Smooth muscle cell (in vitro differentiated cells): ENCODE data around the gene BRWD1. TPM values are rescaled to one million over a fixed set of nuclear protein-coding genes. Genes with fewer than 3 reads are reported as not detected.

Experiments used
- DNase-seq: peaks from one replicate; lab custom pipeline; 2025; ENCODE audit not compliant: unreplicated experiment; lab: John Stamatoyannopoulos, UW
- H2AFZ ChIP-seq: fragments of 200-600 bp; sonication (generic); 2 replicates; pipeline ENCODE4 v1.6.0; 2016; ENCODE audit warnings: antibody characterized with exemption, low read depth, mild to moderate bottlenecking
- H3F3A ChIP-seq: fragments of 200-600 bp; sonication (generic); 2 replicates; pipeline ENCODE4 v1.6.0; 2017; ENCODE audit warnings: antibody characterized with exemption, low read depth
- H3K27ac ChIP-seq: fragments of 200-600 bp; sonication (generic); 2 replicates; pipeline ENCODE4 v1.5.1; 2016; ENCODE audit warnings: low read depth, mild to moderate bottlenecking
- H3K27me3 ChIP-seq: fragments of 200-600 bp; sonication (generic); 2 replicates; pipeline ENCODE4 v1.6.1; 2016; ENCODE audit warnings: low read depth, mild to moderate bottlenecking
- H3K36me3 ChIP-seq: fragments of 200-600 bp; sonication (generic); 2 replicates; pipeline ENCODE4 v1.5.1; 2016; ENCODE audit warnings: low read depth
- H3K4me1 ChIP-seq: fragments of 200-600 bp; sonication (generic); 2 replicates; pipeline ENCODE4 v1.5.1; 2016; ENCODE audit warnings: low read depth
- H3K4me2 ChIP-seq: fragments of 200-600 bp; sonication (generic); 2 replicates; pipeline ENCODE4 v1.6.0; 2016; ENCODE audit warnings: mild to moderate bottlenecking
- H3K4me3 ChIP-seq: fragments of 200-600 bp; sonication (generic); 2 replicates; pipeline ENCODE4 v1.5.1; 2016; ENCODE audit warnings: mild to moderate bottlenecking
- H3K79me2 ChIP-seq: fragments of 200-600 bp; sonication (generic); 2 replicates; pipeline ENCODE4 v1.6.0; 2016; ENCODE audit warnings: low read depth, mild to moderate bottlenecking
- H3K9ac ChIP-seq: fragments of 200-600 bp; sonication (generic); 2 replicates; pipeline ENCODE4 v1.6.0; 2016; ENCODE audit warnings: low read depth
- H3K9me3 ChIP-seq: fragments of 200-600 bp; sonication (generic); replicated peaks from 2 replicates; pipeline ENCODE4 v1.5.1; 2016; ENCODE audit warnings: low read depth
- H4K20me1 ChIP-seq: fragments of 200-600 bp; sonication (generic); 2 replicates; pipeline ENCODE4 v1.6.0; 2016; ENCODE audit warnings: low read depth
- CTCF ChIP-seq: fragments of 200-600 bp; sonication (generic); IDR thresholded peaks from 2 replicates; pipeline ENCODE4 v1.5.1; 2017; ENCODE audit warnings: borderline replicate concordance, mild to moderate bottlenecking, antibody characterized with exemption; ENCODE audit not compliant: insufficient read depth, poor library complexity, severe bottlenecking
- WGBS: methylation state at CpG from one replicate; pipeline ENCODE4 v1.1.7; 2016; ENCODE audit warnings: low lambda C conversion rate; 5-methylcytosine and 5-hydroxymethylcytosine counted together
- polyA plus RNA-seq: library from polyadenylated mRNA; unstranded; fragments of >200 nt; fragmentation: Nextera tagmentation; extraction: Ambion mirVana; gene quantifications from 2 replicates; pipeline ENCODE4 v1.2.1, GENCODE V29; 2016
- total RNA-seq: library from RNA; depleted of rRNA; stranded (reverse); fragments of >200 nt; gene quantifications from 2 replicates; pipeline ENCODE4 v1.2.3, GENCODE V29; 2014

BRWD1 gene
- total and polyA plus RNA-seq, 2 experiments from 2014 or later: 19.0 to 51.0 TPM

- no peak overlapping the region for H2AFZ ChIP-seq
- H3K4me3 ChIP-seq: no peak overlapping the region
- TF ChIP-seq CTCF: no peak
- WGBS: 77% methylated on average over 6 of the region's 6 CpGs
- no peak overlapping the region for H3K9ac ChIP-seq
- H3K4me2 ChIP-seq: no peak overlapping the region
- H3K9me3 ChIP-seq: no peaks in the 10 kb centered on the region
- H3F3A ChIP-seq: peaks cover 11% of the 10 kb centered on the region
- no peaks in the 10 kb centered on the region for H4K20me1 ChIP-seq
- no peak for DNase-seq
- peak overlapping the region; percentile 71 for H3K27ac ChIP-seq
- H3K4me1 ChIP-seq: no peaks in the 10 kb centered on the region
- no peaks in the 10 kb centered on the region for H3K36me3 ChIP-seq
- H3K79me2 ChIP-seq: no peaks in the 10 kb centered on the region
- no peaks in the 10 kb centered on the region for H3K27me3 ChIP-seq
These were observed 8.0 kb upstream of the BRWD1 start for GRCh38 chr21:39321424-39321823.

- Histone ChIP-seq H2AFZ (no peak overlapping the region), H3K4me1 (peaks cover 1% of the 10 kb centered on the region), H4K20me1 (no peaks in the 10 kb centered on the region), H3K36me3 (no peaks in the 10 kb centered on the region), H3K9me3 (no peaks in the 10 kb centered on the region), H3K9ac (no peak overlapping the region), H3K4me2 (peak overlapping the region; percentile 52), H3K79me2 (no peaks in the 10 kb centered on the region), H3F3A (peaks cover 11% of the 10 kb centered on the region), H3K27me3 (no peaks in the 10 kb centered on the region), H3K27ac (peak overlapping the region; percentile 56), H3K4me3 (no peak overlapping the region)
- no peak for TF ChIP-seq CTCF
- DNase-seq: no peak
- WGBS: 64% methylated on average over 3 of the region's 3 CpGs
These were observed 6.4 kb upstream of the BRWD1 start for GRCh38 chr21:39319814-39320332.

- H3K4me2 ChIP-seq: peak overlapping the region; percentile 52
- WGBS: 48% methylated on average over 6 of the region's 6 CpGs
- no peak overlapping the region for H3K9ac ChIP-seq
- H3K27ac ChIP-seq: peak overlapping the region; percentile 56
- H3K27me3 ChIP-seq: no peaks in the 10 kb centered on the region
- H3K4me1 ChIP-seq: peaks cover 5% of the 10 kb centered on the region
- peak overlapping the region; percentile 82 for H2AFZ ChIP-seq
- H3K79me2 ChIP-seq: no peaks in the 10 kb centered on the region
- DNase-seq: no peak
- no peak overlapping the region for H3K4me3 ChIP-seq
- H3K36me3 ChIP-seq: no peaks in the 10 kb centered on the region
- H3K9me3 ChIP-seq: no peaks in the 10 kb centered on the region
- TF ChIP-seq CTCF: no peak
- H4K20me1 ChIP-seq: no peaks in the 10 kb centered on the region
- peaks cover 11% of the 10 kb centered on the region for H3F3A ChIP-seq
These were observed 5.9 kb upstream of the BRWD1 start for GRCh38 chr21:39319251-39319756.
